ENCODE measurements around the gene TNIK. TPM values are rescaled to one million over a fixed set of nuclear protein-coding genes. Genes with fewer than 3 reads are reported as not detected.
A peak's percentile ranks its signal among the peaks of the same experiment; 100 is the strongest.

Gene TNIK
- total and polyA plus RNA-seq, 10 of the 15 experiments (the other 5 are each of a cell fraction or from before 2014, with no cell fraction given) = 13.9 to 74.3 (median 48.2) TPM

DNA sequence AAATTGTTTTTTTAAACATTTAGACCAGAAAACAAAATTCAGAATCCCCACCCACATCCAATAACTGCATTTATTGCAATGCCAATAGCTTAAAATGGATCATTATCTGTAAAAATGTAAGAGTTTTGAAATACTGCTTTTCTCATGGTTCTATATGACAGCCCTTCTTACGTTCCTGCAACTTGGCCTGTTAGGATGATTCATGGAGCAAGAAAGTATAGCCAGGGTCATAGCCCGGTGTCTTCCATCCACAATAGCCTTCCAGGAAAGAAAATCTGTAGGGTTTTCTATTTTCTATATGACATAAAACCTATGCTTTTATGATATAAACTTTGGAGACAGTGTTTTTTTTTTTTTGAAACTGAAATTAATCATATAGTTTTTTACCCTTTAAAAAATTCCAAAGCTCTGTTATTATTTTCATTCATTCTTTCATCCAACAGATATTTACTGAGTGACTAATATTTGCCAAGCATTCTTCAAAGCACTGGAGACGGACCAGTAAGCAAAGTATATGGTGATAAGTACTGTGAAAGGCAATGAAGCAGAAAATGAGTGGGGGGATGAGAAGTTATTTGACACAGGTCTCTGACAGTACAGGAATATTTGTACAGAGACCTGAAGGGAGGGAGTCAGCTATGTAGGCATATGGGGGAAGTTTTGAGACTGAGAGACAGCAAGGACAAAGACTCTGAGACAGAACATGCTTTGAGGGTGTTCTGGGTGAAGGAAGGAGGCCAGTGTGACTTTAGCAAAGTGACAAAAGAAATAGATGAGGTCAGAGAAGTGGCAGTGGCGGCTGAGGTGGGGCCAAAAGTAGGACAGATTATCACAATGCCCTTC, 404.6 kb downstream of the TNIK start:
- DNase-seq (ENCODE audit: low read depth, low spot score) (no peak), FAIRE-seq (no peak), ATAC-seq (peak; percentile 9; the same call in 1 of the 3 replicates)
- Histone ChIP-seq H3K4me3 (no peak overlapping the region), H3K9me3 (replicated peaks; ENCODE audit: control insufficient read depth, insufficient read depth, low read length) (no peaks in the 10 kb centered on the region), H3K27ac (ENCODE audit: control insufficient read depth, insufficient read depth) (no peak overlapping the region), H3K9ac (ENCODE audit: control insufficient read depth, insufficient read depth, low read length) (no peak overlapping the region), H3K36me3 (ENCODE audit: control insufficient read depth in 2 of 2, insufficient read depth in 2 of 2, low read length in 1 of 2) (no peaks in the 10 kb centered on the region), H4K20me1 (ENCODE audit: control insufficient read depth, insufficient read depth) (no peaks in the 10 kb centered on the region), H3K27me3 (replicated peaks in 1 of 2; ENCODE audit: control insufficient read depth in 2 of 2, insufficient read depth in 2 of 2, low read length in 1 of 2) (no peaks in the 10 kb centered on the region), H3K4me1 (ENCODE audit: control insufficient read depth, insufficient read depth, low read length) (no peaks in the 10 kb centered on the region), H3K4me2 (ENCODE audit: control insufficient read depth, insufficient read depth) (no peak overlapping the region), H2AFZ (ENCODE audit: control insufficient read depth, low read depth, low read length) (no peak overlapping the region), H3K79me2 (ENCODE audit: control insufficient read depth, insufficient read depth, low read length) (no peaks in the 10 kb centered on the region)
- TF ChIP-seq EP300 (IDR thresholded peaks at IDR 0.05; ENCODE audit: borderline replicate concordance in 1 of 2, control insufficient read depth in 1 of 2, low read depth in 2 of 2, low read length in 2 of 2) = no peak
- TF ChIP-seq PML (IDR thresholded peaks at IDR 0.05; ENCODE audit: low read length) = peak; percentile 37; the same call in 1 of the 2 replicates
- in situ Hi-C loops (cut with MboI) = no loop called here
- WGBS (ENCODE audit: insufficient coverage, insufficient replicate concordance, low lambda C conversion rate, missing lambda C conversion rate) = 72% methylated on average over 4 of the region's 4 CpGs
- no TSS peak for BruUV-seq (replicated peaks)
- ChIA-PET POLR2A (no interaction called here), CTCF (interaction anchor here (1.4 to 3.5 kb wide), 2 partner anchors 94 to 510 kb away, joined by 3 to 14 read pairs; no protein-coding TSS in a partner anchor), RAD21 (ENCODE audit: unreplicated experiment) (interaction anchor here (1.4 to 2.7 kb wide), 2 partner anchors 94 to 510 kb away, joined by 3 to 16 read pairs; no protein-coding TSS in a partner anchor), SMC1A (ENCODE audit: uncharacterized antibody, unreplicated experiment) (interaction anchor here (1.3 to 3.0 kb wide), 2 partner anchors 12 to 511 kb away, joined by 4 to 12 read pairs; no protein-coding TSS in a partner anchor)
- intact Hi-C loops (cut with micrococcal nuclease; ENCODE audit: unreplicated experiment) = no loop called here

DNA sequence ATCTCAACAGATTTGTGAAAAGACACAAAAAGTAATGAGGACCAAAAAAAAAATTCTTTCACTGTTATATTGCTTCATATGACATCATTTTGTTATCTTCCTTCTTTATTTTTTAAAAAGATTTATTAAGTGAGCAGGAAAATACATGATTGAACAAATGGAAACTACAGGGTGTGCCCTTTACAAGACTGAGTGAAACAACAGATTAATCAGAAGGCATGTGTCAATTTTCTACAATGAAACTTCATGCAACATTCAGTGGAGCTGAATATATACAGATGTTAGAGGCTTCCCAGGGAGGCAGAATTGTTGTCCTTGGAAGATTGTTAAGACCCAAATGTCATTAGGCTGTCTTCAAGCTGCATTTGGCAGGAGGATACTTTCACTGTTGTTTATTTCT, 405.3 kb downstream of the TNIK start:
- ChIA-PET RAD21 (ENCODE audit: unreplicated experiment) (interaction anchor here (1.4 to 2.7 kb wide), 2 partner anchors 93 to 511 kb away, joined by 3 to 16 read pairs; no protein-coding TSS in a partner anchor), CTCF (interaction anchor here (1.4 to 3.5 kb wide), 2 partner anchors 93 to 511 kb away, joined by 3 to 14 read pairs; no protein-coding TSS in a partner anchor), SMC1A (ENCODE audit: uncharacterized antibody, unreplicated experiment) (interaction anchor here (1.3 to 3.0 kb wide), 2 partner anchors 13 to 511 kb away, joined by 4 to 12 read pairs; no protein-coding TSS in a partner anchor), POLR2A (no interaction called here)
- no peak for FAIRE-seq
- no peaks in the 10 kb centered on the region for H4K20me1 ChIP-seq (ENCODE audit: control insufficient read depth, insufficient read depth)
- no peaks in the 10 kb centered on the region for H3K27me3 ChIP-seq (replicated peaks in 1 of 2; ENCODE audit: control insufficient read depth in 2 of 2, insufficient read depth in 2 of 2, low read length in 1 of 2)
- H2AFZ ChIP-seq (ENCODE audit: control insufficient read depth, low read depth, low read length) = no peak overlapping the region
- no peak for DNase-seq (ENCODE audit: low read depth, low spot score)
- no peak overlapping the region for H3K4me2 ChIP-seq (ENCODE audit: control insufficient read depth, insufficient read depth)
- in situ Hi-C loops (cut with MboI) (no loop called here), intact Hi-C loops (cut with micrococcal nuclease; ENCODE audit: unreplicated experiment) (no loop called here)
- no peaks in the 10 kb centered on the region for H3K79me2 ChIP-seq (ENCODE audit: control insufficient read depth, insufficient read depth, low read length)
- no peak overlapping the region for H3K9ac ChIP-seq (ENCODE audit: control insufficient read depth, insufficient read depth, low read length)
- no peak for ATAC-seq
- H3K4me3 ChIP-seq = no peak overlapping the region
- H3K36me3 ChIP-seq (ENCODE audit: control insufficient read depth in 2 of 2, insufficient read depth in 2 of 2, low read length in 1 of 2) = no peaks in the 10 kb centered on the region
- no peaks in the 10 kb centered on the region for H3K9me3 ChIP-seq (replicated peaks; ENCODE audit: control insufficient read depth, insufficient read depth, low read length)
- no peak overlapping the region for H3K27ac ChIP-seq (ENCODE audit: control insufficient read depth, insufficient read depth)
- BruUV-seq (replicated peaks) = no TSS peak
- no peaks in the 10 kb centered on the region for H3K4me1 ChIP-seq (ENCODE audit: control insufficient read depth, insufficient read depth, low read length)
- TF ChIP-seq FOXK2 (IDR thresholded peaks at IDR 0.05) = no peak
- no peak for TF ChIP-seq POLR2AphosphoS5 (IDR thresholded peaks at IDR 0.05; ENCODE audit: low read length)
- no peak for TF ChIP-seq SMC3 (IDR thresholded peaks at IDR 0.05; ENCODE audit: borderline replicate concordance, low read length)
- TF ChIP-seq NFYB (IDR thresholded peaks at IDR 0.05; ENCODE audit: insufficient read depth, low read depth, low read length) = no peak
- no peak for TF ChIP-seq PAX8 (IDR thresholded peaks at IDR 0.05)
- no peak for TF ChIP-seq PML (IDR thresholded peaks at IDR 0.05; ENCODE audit: low read length)
- no peak for TF ChIP-seq FOS (IDR thresholded peaks at IDR 0.05; ENCODE audit: borderline replicate concordance, extremely low read depth, insufficient read length)
- no peak for TF ChIP-seq CBX5 (IDR thresholded peaks at IDR 0.05; ENCODE audit: low read depth)
- TF ChIP-seq, protein P1, sequence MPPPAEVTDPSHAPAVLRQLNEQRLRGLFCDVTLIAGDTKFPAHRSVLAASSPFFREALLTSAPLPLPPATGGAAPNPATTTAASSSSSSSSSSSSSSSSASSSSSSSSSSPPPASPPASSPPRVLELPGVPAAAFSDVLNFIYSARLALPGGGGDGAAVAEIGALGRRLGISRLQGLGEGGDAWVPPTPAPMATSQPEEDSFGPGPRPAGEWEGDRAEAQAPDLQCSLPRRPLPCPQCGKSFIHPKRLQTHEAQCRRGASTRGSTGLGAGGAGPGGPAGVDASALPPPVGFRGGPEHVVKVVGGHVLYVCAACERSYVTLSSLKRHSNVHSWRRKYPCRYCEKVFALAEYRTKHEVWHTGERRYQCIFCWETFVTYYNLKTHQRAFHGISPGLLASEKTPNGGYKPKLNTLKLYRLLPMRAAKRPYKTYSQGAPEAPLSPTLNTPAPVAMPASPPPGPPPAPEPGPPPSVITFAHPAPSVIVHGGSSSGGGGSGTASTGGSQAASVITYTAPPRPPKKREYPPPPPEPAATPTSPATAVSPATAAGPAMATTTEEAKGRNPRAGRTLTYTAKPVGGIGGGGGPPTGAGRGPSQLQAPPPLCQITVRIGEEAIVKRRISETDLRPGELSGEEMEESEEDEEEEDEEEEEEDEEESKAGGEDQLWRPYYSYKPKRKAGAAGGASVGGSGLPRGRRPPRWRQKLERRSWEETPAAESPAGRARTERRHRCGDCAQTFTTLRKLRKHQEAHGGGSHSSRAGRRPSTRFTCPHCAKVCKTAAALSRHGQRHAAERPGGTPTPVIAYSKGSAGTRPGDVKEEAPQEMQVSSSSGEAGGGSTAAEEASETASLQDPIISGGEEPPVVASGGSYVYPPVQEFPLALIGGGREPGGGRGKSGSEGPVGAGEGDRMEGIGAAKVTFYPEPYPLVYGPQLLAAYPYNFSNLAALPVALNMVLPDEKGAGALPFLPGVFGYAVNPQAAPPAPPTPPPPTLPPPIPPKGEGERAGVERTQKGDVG (CRISPR knock-in tag; IDR thresholded peaks at IDR 0.05) = no peak
- TF ChIP-seq ATF7 (IDR thresholded peaks at IDR 0.05; ENCODE audit: low read depth) = no peak
- no peak for TF ChIP-seq STAT1 (conservative IDR thresholded peaks at IDR 0.05)
- no peak for TF ChIP-seq LARP7 (IDR thresholded peaks at IDR 0.05)
- TF ChIP-seq IRF4 (IDR thresholded peaks at IDR 0.05; ENCODE audit: low read depth, low read length) = no peak
- no peak for TF ChIP-seq NR2F1 (conservative IDR thresholded peaks at IDR 0.05)

Measured in GM12878 (cell line).